ENCODE measurements around the gene OBSCN. TPM values are rescaled to one million over a fixed set of nuclear protein-coding genes. Genes with fewer than 3 reads are reported as not detected.
"Not testable (repeated sequence)": the region's sequence is repeated elsewhere in the genome, so short reads cannot be mapped to it uniquely, and the experiment has no call there.

The OBSCN gene
- total RNA-seq, 1 donor from 2014 or later: 59.5 TPM

DNA sequence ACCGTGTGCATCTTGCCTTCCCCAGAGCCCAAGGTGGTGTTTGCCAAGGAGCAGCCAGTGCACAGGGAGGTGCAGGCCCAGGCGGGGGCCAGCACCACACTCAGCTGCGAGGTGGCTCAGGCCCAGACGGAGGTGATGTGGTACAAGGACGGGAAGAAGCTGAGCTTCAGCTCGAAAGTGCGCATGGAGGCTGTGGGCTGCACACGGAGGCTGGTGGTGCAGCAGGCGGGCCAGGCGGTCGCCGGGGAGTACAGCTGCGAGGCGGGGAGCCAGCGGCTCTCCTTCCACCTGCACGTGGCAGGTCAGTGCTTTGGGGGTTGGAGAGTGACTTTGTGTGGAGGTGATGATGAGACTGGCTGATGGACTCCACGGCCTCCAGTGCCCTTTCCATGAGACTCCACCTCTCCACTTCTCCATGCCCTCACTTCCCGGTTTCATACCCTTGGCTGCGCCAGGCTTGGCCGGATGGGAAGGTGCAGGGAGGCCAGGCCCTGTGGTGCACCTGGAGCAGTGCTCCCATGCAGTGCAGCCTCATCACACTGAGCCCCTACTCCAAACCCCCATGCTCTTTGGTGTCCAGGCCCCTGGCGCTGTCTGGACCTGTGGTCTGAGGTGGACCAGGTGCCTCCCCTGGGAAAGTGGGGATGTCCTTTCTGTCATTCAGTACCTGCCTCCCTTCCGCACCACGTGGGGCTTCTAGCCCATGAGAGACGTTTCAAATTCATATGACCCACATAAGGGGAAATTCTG lies 49.0 kb downstream of the OBSCN start:
- no peak for DNase-seq (ENCODE audit: low read depth)

DNA sequence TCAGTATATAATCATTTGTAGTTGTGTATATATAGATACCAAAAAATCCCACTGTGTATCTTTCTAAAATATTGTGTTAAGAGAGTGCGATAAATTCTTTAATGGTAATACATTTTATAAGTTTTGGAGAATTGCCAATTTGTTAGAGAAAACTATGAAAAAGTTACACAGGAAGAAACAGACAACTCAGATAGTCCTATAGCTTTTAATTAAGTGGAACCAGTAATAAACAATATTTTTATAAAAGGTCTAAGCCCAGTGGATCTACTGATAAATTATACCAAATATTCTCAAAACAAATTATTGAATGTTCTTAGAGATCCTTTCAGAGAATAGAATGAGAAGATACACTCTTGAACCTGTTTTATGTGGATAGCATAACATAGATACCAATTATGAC lies 50.6 kb downstream of the OBSCN start:
- no peak for DNase-seq (ENCODE audit: low read depth)

DNA sequence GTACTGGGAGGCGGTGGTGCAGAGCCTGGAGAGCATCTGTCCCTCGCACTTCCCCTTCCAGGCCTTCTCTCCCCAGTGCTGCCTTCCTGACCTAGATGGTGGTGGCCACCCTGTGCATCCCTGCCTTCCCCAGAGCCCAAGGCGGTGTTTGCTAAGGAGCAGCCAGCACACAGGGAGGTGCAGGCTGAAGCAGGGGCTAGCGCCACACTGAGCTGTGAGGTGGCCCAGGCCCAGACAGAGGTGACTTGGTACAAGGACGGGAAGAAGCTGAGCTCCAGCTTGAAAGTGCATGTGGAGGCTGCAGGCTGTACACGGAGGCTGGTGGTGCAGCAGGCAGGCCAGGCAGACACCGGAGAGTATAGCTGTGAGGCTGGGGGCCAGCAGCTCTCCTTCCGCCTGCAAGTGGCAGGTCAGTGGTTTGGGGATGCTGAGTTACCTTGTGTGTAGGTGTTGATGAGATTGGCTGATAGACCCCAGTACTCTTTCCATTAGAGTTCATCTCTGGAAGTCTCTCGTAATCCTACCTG lies 51.6 kb downstream of the OBSCN start:
- DNase-seq (ENCODE audit: low read depth): no peak

DNA sequence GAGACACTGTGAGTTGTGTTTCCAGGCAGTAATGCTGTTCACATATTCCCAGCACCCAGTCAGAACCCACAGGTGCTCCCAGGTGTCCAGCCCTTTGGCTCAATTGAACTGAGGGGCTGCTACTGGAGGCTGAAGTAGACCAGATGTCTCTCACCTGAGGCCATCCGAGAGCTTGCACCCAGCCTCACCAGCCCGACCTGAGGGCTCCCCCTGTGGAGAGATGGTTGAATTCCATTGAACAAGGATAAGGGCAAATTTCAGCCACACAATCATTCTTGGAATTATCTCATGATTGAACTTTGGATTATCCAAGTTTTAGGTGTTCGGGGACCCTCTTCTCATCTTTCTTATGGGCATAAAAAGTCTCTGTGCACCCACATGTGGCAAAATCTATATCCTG lies 52.1 kb downstream of the OBSCN start:
- no peak for DNase-seq (ENCODE audit: low read depth)

DNA sequence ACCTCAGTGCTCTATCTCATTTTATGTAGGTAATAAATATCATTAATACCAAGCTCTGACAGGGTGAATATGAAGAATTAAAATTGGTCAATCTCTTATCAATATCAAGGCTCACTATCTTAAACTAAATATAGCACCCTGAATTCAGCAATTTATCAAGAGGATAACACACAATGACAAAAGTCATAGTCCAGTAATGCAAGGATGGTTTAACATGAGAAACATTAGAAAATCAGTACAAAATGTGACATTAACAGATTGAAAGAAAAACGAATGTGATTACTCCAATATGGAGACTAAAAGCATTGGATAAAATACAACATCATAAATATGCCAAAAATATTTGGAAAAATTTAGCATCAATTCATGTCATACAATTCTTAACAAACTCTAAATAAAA lies 53.9 kb downstream of the OBSCN start:
- DNase-seq (ENCODE audit: low read depth): no peak

DNA sequence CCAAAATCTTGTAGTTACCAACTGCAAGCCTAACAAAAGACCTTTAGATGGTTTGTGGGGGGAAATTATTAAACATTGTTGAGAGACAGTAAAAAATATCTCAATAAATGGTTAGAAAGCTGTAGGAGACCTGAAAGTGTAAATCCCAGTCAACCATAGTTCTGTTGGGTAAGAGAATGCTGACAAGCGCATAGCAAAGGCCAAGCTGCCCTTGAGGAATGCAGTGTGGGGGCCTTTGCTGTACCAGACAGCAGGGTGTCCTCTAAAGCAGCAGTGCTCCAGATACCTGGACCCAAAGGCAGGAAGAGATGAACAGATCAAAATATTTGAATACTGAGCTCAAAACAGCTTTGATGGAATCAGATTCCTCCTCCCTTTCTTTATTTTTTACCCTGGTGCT lies 54.6 kb downstream of the OBSCN start:
- DNase-seq (ENCODE audit: low read depth): no peak

DNA sequence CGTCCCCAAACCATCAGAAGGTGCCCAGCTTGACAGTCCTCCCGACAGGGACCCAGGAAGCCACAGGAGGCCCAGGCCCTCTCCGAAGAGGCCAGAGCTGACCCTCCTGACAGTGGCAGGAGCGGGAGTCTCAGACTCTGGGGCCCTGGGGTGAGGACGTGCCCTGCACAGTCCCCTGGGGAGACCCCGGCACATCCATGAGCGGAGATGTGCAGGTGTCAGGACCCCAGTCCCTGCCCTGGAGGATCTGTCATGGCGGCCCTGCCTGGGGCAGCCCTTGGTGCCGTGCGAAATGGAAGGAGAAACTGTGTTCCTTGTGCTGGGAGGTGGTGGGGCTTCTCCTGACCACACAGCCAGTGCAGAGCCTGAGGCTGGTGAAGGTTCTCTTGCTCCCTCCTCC lies 55.8 kb downstream of the OBSCN start:
- DNase-seq (ENCODE audit: low read depth): no peak

DNA sequence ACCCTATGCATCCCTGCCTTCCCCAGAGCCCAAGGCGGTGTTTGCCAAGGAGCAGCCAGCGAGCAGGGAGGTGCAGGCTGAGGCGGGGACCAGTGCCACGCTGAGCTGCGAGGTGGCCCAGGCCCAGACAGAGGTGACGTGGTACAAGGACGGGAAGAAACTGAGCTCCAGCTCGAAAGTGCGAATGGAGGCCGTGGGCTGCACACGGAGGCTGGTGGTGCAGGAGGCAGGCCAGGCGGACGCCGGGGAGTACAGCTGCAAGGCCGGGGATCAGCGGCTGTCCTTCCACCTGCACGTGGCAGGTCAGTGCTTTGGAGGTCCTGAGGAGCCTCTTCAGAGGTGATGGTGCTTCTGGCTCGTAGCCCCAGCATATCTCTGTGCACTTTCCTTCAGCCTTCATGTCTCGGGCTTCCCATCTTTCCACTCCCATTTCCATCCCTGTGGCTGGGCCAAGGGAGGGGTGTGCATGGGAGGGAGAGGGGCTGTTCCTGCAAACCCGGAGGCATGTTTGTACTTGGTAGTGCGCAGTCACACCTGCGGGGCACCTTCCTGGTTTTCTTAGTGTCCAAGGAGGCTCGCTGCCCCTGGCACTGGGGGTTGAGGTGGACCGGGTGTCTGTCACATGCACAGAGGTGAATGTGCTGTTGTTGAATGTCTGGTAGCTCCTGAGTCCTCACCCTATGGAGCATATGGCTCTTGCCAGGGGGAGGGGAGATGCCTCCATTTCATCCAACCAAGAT lies 56.4 kb downstream of the OBSCN start:
- DNase-seq (ENCODE audit: low read depth): no peak

DNA sequence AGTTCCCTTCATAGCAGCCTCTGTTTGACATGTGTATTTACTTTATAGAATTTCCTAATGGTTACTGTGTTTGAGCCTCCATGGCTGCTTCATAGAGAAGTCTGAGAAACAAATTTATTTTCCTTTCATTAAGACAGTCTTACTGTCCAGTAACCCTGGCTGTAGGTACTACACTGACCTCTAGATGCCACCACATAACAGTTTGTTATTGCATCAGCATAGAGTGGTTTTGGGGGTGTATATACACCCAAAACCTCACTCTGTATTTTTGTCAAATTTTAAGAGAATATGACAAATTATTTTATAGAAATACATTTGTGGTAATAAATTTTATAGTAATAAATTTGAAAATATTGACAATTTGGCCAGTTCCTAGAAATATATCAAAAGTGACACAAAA lies 57.3 kb downstream of the OBSCN start:
- no peak for DNase-seq (ENCODE audit: low read depth)

DNA sequence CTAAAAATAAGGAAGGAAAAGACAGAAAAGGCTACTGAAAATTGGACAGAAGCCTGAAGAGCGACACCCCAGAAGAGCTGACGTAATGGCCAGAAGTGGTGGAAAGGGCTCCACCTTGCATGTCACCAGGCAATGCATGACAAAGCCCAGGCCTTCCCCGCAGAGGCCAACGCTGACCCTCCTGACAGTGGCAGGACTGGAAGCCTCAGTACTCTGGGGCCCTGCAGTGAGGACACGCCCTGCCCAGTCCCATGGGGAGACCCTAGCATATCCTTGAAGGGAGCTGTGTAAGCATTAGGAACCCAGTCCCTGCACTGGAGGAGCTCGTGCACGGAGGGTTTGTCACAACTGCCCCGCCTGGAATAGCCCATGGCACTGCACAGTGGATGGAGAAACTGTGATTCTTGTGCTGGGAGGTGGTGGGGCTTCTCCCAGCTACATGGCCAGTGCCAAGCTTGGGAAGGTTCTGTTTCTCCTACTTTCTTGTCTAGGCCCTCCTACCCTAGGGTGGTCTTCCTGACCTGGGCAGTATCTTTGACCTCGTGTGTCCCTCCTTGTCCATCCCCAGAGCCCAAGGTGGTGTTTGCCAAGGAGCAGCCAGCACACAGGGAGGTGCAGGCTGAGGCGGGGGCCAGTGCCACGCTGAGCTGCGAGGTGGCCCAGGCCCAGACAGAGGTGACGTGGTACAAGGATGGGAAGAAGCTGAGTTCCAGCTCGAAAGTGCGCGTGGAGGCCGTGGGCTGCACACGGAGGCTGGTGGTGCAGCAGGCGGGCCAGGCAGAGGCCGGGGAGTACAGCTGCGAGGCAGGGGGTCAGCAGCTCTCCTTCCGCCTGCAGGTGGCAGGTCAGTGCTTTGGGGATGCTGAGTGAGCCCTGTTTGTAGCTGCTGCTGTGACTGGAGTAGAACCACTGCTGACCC lies 60.4 kb downstream of the OBSCN start:
- no peak for DNase-seq (ENCODE audit: low read depth)

DNA sequence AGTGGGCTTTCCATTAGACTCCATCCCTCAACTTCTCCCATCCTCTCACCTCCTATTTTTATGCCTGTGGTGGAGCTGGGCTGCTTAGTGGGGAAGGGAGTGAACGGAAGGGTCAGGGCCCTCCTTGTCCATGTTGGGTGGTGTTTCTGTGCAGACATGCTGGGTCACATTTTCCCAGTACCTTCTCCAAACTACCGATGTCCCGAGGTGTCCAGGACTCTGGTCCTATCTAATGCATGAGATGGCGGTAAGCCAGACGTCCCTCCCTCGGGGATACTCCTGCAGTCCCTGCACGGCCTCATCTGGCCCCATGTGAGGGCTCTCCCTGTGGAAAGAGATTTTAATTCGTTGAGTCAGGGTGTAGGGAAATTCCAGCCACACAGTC lies 61.0 kb downstream of the OBSCN start:
- no peak for DNase-seq (ENCODE audit: low read depth)

DNA sequence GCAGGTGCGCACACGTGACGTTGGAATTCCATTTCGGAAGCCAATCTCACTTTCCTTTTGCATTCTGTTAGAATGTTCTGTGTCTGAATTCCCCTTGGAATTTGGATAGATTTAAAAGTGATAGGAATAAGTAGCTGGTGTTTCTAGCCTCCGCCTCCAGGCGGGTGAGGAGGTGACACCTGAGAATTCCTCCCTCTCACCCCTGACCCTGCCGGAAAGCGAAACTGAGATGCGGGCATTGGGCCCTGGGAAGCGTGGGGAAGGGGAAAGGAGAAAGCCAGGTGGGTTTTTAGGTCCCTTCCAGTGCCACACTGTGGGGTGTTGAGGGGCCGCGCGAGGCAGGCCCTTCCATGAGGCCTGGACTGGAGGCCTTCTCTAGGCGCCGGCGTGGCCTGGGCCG lies 61.6 kb downstream of the OBSCN start:
- not testable (repeated sequence) for DNase-seq (ENCODE audit: low read depth)

DNA sequence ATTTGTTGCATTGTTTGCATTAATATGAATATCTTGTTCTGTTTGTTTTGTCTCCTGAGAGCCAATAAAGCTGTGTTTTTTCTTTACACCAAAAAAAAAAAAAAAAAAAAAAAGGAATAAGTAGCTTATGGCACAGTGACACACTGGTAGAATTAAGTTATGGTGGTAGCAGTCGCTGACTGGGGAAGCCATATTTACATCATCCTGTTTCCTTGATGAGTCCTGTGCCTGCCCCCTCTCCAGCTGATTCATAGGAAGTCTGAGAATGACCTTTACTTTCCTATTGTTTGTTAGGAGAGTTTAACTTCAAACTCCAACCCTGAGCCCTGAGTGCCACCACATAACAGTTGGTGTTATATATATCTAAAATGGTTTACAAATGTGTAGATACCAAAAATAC lies 62.2 kb downstream of the OBSCN start:
- DNase-seq (ENCODE audit: low read depth): no peak

DNA sequence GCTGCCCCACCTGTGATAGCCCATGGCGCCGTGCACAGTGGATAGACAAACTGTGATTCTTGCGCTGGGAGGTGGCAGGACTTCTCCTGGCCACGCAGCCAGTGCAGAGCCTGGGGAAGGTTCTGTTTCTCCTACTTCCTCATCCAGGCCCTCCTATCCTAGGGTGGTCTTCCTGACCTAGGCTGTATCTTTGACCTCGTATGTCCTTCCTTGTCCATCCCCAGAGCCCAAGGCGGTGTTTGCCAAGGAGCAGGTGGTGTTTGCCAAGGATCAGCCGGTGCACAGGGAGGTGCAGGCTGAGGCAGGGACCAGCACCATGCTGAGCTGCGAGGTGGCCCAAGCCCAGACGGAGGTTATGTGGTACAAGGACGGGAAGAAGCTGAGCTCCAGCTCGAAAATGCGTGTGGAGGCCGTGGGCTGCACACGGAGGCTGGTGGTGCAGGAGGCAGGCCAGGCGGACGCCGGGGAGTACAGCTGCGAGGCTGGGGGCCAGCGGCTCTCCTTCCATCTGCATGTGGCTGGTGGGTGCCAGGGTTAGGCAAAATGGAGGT lies 63.9 kb downstream of the OBSCN start:
- no peak for DNase-seq (ENCODE audit: low read depth)

DNA sequence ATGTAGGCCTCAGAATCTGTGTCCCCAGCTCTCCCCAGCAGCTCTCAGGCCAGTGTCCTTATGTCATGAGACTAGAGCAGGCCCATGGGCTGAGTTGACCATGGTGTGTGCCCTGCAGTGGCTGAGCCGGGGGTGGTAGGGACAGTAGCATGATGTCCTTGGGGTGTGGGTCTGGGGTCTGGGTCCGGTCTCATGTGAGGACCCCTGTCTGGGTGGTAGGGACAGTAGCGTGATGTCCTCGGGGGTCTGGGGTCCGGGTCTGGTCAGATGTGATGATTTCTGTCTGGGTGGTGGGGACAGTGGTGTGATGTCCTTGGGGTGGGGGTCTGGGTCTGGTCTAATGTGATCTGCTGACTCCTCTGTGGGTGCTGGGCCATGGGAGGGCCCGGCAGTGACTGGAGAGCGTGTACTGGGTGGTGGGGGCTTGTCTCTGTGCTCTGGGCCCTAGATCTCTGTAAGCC lies 64.5 kb downstream of the OBSCN start:
- no peak for DNase-seq (ENCODE audit: low read depth)

DNA sequence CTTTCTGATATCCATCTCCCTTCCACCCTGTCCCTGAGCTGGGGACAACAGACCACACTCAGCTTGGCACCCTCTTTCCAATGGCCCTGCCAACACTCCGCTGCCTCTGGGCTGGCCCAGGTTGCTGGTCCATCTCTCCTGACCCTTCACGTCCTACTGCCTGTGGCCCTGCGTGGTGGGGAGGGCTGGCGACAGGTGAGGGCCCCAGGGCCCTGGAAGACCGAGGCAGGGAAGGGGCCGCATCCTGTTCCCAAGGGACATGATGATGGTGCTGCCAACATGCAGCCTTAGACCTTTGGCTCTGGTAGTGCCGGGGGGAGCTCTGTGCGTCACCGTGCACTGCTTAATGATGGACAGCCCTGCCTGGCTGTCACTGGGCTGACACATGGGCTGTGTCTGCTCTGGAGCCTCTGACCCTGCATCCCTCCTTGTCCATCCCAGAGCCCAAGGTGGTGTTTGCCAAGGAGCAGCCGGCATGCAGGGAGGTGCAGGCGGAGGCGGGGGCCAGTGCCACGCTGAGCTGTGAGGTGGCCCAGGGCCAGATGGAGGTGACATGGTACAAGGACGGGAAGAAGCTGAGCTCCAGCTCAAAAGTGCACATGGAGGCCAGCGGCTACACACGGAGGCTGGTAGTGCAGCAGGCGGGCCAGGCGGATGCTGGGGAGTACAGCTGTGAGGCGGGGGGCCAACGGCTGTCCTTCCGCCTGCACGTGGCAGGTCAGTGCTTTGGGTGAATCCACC lies 65.2 kb downstream of the OBSCN start:
- no peak for DNase-seq (ENCODE audit: low read depth)

DNA sequence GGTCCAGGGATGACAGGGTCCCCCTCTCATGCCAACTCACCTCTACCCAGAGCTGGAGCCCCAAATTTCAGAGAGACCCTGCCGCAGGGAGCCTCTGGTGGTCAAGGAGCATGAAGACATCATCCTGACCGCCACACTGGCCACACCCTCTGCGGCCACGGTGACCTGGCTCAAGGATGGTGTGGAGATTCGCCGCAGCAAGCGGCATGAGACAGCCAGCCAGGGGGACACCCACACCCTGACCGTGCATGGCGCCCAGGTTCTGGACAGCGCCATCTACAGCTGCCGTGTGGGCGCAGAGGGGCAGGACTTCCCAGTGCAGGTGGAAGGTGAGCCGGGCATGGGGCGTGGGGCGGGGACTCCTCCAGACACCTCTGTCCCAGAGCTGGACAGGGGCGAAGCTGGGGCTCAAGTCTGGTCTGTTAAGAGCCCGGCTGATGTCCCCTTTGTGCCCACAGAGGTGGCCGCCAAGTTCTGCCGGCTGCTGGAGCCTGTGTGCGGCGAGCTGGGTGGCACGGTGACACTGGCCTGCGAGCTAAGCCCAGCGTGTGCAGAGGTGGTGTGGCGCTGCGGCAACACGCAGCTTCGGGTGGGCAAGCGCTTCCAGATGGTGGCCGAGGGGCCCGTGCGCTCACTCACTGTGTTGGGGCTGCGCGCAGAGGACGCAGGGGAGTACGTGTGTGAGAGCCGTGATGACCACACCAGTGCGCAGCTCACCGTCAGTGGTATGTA lies 66.0 kb downstream of the OBSCN start:
- no peak for DNase-seq (ENCODE audit: low read depth)

DNA sequence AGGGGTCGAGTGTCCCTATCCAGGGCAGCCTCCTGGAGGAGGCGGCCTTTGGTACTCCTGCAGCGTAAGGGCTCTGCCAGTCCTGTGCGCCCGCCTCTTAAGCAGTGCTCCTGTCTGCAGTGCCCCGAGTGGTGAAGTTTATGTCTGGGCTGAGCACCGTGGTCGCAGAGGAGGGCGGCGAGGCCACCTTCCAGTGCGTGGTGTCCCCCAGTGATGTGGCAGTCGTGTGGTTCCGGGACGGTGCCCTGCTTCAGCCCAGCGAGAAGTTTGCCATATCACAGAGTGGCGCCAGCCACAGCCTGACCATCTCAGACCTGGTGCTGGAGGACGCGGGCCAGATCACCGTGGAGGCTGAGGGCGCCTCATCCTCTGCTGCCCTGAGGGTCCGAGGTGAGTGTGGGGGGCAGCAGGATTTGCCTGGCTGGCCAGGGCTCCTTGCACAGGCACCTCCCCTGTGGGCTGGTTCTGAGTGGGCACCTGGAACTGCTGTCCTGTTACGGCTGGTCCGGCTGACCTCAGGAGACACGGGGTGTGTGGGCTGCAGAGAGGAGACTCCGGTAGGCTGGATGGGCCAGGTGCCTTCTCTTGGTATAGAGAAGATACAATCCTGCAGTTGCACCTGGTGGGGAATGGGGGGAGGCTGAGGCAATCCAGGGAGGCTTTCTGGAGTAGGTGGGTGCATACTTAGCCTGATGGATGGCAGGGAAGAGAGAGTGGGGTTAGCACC lies 66.8 kb downstream of the OBSCN start:
- no peak for DNase-seq (ENCODE audit: low read depth)

DNA sequence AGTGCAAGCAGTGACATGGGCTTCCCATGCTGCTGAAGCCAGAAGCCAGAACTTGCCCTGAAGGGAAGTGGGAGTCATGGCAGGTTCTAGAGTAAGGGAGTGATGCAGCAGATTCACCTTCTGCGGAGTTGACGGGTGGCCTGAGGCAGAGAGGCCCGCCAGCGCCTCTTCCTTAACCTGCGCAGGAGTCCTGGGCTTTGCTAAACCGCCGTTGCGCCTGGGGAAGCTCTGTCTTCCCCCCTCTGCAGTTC lies 67.3 kb downstream of the OBSCN start:
- no peak for DNase-seq (ENCODE audit: low read depth)

Data from myocyte (in vitro differentiated cells).